ENCODE results near the gene SLC13A2. TPM values are rescaled to one million over a fixed set of nuclear protein-coding genes. Genes with fewer than 3 reads are reported as not detected.

The SLC13A2 gene
- total and polyA plus RNA-seq, 3 donors from 2014 or later, result 0.44 to 0.93 (median 0.79) TPM

DNA sequence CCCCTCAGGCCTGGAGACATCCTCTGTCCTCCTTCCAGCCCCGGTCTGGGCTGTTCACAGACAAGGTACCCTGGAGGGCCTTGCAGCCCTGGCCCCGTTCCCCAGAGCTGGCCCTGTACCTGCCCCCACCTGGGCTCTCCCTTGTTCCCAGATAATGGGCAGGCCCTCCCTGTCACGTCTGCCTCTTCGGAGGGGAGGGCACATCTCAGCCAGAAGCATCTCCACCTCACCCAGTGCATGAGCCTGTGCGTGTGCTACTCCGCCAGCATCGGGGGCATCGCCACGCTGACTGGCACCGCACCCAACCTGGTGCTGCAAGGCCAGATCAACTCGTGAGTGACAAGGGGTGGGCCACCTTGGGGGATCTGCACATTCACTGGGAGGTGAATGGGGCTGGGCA lies 17.8 kb downstream of the SLC13A2 start:
- no peak overlapping the region for H3K4me3 ChIP-seq
- H3K36me3 ChIP-seq (ENCODE audit: low read depth, missing control alignments), result no peaks in the 10 kb centered on the region
- 80 to 85% methylated on average over 2 to 11 of the region's 11 CpGs for WGBS, 2 donors
- no peaks in the 10 kb centered on the region for H3K27me3 ChIP-seq
- no peaks in the 10 kb centered on the region for H3K9me3 ChIP-seq
- H3K4me1 ChIP-seq, result no peaks in the 10 kb centered on the region
- H3K27ac ChIP-seq, result no peak overlapping the region
- no peak for DNase-seq
- intact Hi-C loops (cut with DNase I; ENCODE audit: low total_unique reads), result no loop called here
- TF ChIP-seq POLR2A (IDR thresholded peaks at IDR 0.05), result no peak
- TF ChIP-seq, protein P1, sequence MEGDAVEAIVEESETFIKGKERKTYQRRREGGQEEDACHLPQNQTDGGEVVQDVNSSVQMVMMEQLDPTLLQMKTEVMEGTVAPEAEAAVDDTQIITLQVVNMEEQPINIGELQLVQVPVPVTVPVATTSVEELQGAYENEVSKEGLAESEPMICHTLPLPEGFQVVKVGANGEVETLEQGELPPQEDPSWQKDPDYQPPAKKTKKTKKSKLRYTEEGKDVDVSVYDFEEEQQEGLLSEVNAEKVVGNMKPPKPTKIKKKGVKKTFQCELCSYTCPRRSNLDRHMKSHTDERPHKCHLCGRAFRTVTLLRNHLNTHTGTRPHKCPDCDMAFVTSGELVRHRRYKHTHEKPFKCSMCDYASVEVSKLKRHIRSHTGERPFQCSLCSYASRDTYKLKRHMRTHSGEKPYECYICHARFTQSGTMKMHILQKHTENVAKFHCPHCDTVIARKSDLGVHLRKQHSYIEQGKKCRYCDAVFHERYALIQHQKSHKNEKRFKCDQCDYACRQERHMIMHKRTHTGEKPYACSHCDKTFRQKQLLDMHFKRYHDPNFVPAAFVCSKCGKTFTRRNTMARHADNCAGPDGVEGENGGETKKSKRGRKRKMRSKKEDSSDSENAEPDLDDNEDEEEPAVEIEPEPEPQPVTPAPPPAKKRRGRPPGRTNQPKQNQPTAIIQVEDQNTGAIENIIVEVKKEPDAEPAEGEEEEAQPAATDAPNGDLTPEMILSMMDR (IDR thresholded peaks at IDR 0.05), result no peak

DNA sequence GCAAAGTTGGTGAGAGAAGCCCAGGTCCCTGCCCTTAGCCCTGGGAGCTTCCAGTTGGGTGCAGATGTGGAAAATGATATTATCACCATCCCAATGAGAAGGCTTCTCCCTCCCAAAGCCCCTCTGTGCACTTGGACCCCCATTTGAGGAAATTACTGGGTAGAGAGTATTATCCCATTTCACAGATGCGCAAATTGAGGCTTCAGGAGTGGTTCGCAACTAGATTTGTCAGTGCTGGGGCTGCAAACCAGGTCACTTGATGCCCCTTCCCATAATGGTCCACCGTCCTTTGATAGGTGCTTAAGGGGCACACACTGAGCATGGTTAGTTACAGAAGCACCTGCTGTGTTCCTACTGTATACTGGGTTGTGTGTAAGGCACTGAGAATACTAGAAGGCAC lies 18.4 kb downstream of the SLC13A2 start:
- DNase-seq, result no peak
- H3K4me1 ChIP-seq, result no peaks in the 10 kb centered on the region
- TF ChIP-seq, protein P1 (IDR thresholded peaks at IDR 0.05), result no peak
- H3K27ac ChIP-seq, result no peak overlapping the region
- H3K27me3 ChIP-seq, result no peaks in the 10 kb centered on the region
- intact Hi-C loops (cut with DNase I; ENCODE audit: low total_unique reads), result no loop called here
- H3K9me3 ChIP-seq, result no peaks in the 10 kb centered on the region
- 92 to 100% methylated on average over 3 of the region's 3 CpGs for WGBS, 2 donors
- no peak overlapping the region for H3K4me3 ChIP-seq
- no peaks in the 10 kb centered on the region for H3K36me3 ChIP-seq (ENCODE audit: low read depth, missing control alignments)

DNA sequence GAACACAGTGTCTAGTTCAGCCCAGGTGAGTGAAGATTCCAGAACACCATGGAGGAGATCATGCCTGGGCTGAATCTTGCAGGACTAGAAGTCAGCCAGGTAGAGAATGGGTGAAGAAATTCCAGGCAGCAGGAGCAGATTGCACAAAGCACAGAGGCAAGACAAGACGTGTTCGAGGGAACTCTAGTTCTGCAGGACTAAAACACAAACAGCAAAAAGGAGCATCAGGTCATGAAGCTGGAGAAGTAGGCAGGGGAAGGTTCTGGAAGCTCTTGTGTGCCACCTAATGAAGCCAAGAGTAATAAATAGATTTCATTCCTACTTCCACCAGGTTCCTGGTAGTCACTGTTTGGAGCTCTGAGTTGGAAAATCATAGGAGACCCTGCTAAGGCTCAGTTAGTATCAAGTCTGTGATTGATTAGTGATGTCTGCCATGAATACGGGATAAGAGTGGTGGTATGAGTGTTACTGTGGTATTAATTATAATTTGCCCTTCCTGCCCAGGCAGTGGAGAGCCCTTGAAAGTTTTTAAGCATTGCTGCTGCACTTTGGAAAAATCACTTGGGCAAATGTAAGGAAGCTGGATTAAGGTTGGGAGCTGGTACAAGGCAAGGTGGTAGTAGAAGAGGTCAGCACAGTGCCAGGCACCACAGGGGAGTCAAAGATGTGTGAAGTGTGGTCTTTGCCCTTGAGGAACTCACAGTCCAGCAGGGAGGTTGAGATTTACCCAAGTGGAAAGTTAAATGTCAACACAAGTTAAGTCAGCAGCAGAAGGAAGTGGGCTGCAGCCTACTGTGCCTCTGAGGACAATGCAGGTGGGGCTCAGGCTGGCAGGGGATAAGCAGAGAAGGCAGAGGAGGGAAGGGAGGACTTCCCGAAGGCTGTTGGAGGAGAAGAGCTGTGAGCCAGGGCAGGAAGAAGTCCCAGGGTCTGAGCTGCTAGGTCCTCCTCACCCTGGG lies 19.2 kb downstream of the SLC13A2 start:
- Histone ChIP-seq H3K9me3 (no peaks in the 10 kb centered on the region), H3K27ac (no peak overlapping the region), H3K4me3 (no peak overlapping the region), H3K36me3 (ENCODE audit: low read depth, missing control alignments) (no peaks in the 10 kb centered on the region), H3K4me1 (no peaks in the 10 kb centered on the region), H3K27me3 (no peaks in the 10 kb centered on the region)
- intact Hi-C loops (cut with DNase I; ENCODE audit: low total_unique reads), result no loop called here
- no peak for DNase-seq
- WGBS, 2 donors, result 65 to 72% methylated on average over 4 of the region's 4 CpGs
- TF ChIP-seq POLR2A (IDR thresholded peaks at IDR 0.05), result no peak
- TF ChIP-seq, protein P1 (IDR thresholded peaks at IDR 0.05), result no peak

DNA sequence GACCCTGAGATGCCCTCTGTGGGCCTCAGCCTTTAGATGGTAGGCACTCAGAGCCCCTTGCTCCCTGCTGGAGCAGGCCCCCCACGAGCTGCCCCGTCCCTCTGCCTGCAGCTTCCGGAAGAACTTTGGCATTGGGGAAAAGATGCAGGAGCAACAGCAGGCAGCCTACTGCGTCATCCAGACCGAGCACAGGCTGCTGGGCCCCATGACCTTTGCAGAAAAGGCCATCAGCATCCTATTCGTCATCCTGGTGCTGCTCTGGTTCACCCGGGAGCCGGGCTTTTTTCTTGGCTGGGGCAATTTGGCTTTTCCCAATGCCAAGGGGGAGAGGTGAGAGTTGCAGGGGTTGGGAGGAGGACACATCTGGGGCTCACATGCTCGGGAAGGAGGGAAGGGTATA lies 20.0 kb downstream of the SLC13A2 start:
- WGBS, 2 donors, result 45 to 59% methylated on average over 5 to 9 of the region's 9 CpGs

More for the DNA sequence above, 20.0 kb downstream of the SLC13A2 start:
- H3K9me3 ChIP-seq, result no peaks in the 10 kb centered on the region
- no peaks in the 10 kb centered on the region for H3K4me1 ChIP-seq
- no peaks in the 10 kb centered on the region for H3K36me3 ChIP-seq (ENCODE audit: low read depth, missing control alignments)
- H3K4me3 ChIP-seq, result no peak overlapping the region
- TF ChIP-seq, protein P1 (IDR thresholded peaks at IDR 0.05), result no peak
- no peak for TF ChIP-seq POLR2A (IDR thresholded peaks at IDR 0.05)
- intact Hi-C loops (cut with DNase I; ENCODE audit: low total_unique reads), result no loop called here
- H3K27me3 ChIP-seq, result no peaks in the 10 kb centered on the region
- no peak for DNase-seq
- no peak overlapping the region for H3K27ac ChIP-seq

Data from testis (tissue), 3 donors.